ENCODE measurements around the gene TMEM151B. TPM values are rescaled to one million over a fixed set of nuclear protein-coding genes. Genes with fewer than 3 reads are reported as not detected.
A peak's percentile ranks its signal among the peaks of the same experiment; 100 is the strongest.

The TMEM151B gene
- total RNA-seq, 1 donor from 2014 or later, result 0.05 TPM

- DNase-seq (ENCODE audit: low spot score), result no peak
- Mint-ChIP-seq H3K4me1 (ENCODE audit: low read depth) (peaks cover 84% of the 10 kb centered on the region), H3K27ac (ENCODE audit: unreplicated experiment) (peak within 1 kb of the TSS; percentile 100), H3K4me3 (ENCODE audit: unreplicated experiment) (peak within 1 kb of the TSS; percentile 86), H3K9me3 (ENCODE audit: low read depth) (no peaks in the 10 kb centered on the region), H3K27me3 (ENCODE audit: low read depth) (no peaks in the 10 kb centered on the region), H3K36me3 (ENCODE audit: low read depth) (no peaks in the 10 kb centered on the region)
- peak; percentile 55 for TF ChIP-seq CTCF (IDR thresholded peaks at IDR 0.05)
Observed at GRCh38 chr6:44223319-44224028, 46.8 kb upstream of the TMEM151B start, which contains the start of gene SLC29A1. SLC29A1 (plus strand) TSS chr6:44223595; CDS start chr6:44227314, 3,719 bp downstream.

GRCh38 chr6:44224029-44224964, 46.0 kb upstream of the TMEM151B start:
- H3K27me3 Mint-ChIP-seq (ENCODE audit: low read depth), result no peaks in the 10 kb centered on the region
- no peak for DNase-seq (ENCODE audit: low spot score)
- H3K9me3 Mint-ChIP-seq (ENCODE audit: low read depth), result no peaks in the 10 kb centered on the region
- TF ChIP-seq CTCF (IDR thresholded peaks at IDR 0.05), result no peak
- H3K4me3 Mint-ChIP-seq (ENCODE audit: unreplicated experiment), result peak overlapping the region; percentile 86
- H3K36me3 Mint-ChIP-seq (ENCODE audit: low read depth), result peaks cover 3% of the 10 kb centered on the region
- peak overlapping the region; percentile 82 for H3K27ac Mint-ChIP-seq (ENCODE audit: unreplicated experiment)
- peaks cover 84% of the 10 kb centered on the region for H3K4me1 Mint-ChIP-seq (ENCODE audit: low read depth)

- H3K9me3 Mint-ChIP-seq (ENCODE audit: low read depth), result no peaks in the 10 kb centered on the region
- peak overlapping the region; percentile 82 for H3K27ac Mint-ChIP-seq (ENCODE audit: unreplicated experiment)
- no peaks in the 10 kb centered on the region for H3K27me3 Mint-ChIP-seq (ENCODE audit: low read depth)
- DNase-seq (ENCODE audit: low spot score), result no peak
- no peak for TF ChIP-seq CTCF (IDR thresholded peaks at IDR 0.05)
- peak overlapping the region; percentile 86 for H3K4me3 Mint-ChIP-seq (ENCODE audit: unreplicated experiment)
- H3K36me3 Mint-ChIP-seq (ENCODE audit: low read depth), result peaks cover 5% of the 10 kb centered on the region
- H3K4me1 Mint-ChIP-seq (ENCODE audit: low read depth), result peaks cover 85% of the 10 kb centered on the region
Observed at GRCh38 chr6:44224965-44225305, 45.3 kb upstream of the TMEM151B start.

- no peak for DNase-seq (ENCODE audit: low spot score)
- Mint-ChIP-seq H3K27ac (ENCODE audit: unreplicated experiment) (peak overlapping the region; percentile 51), H3K4me3 (ENCODE audit: unreplicated experiment) (peak overlapping the region; percentile 70), H3K27me3 (ENCODE audit: low read depth) (no peaks in the 10 kb centered on the region), H3K36me3 (ENCODE audit: low read depth) (peaks cover 7% of the 10 kb centered on the region), H3K9me3 (ENCODE audit: low read depth) (no peaks in the 10 kb centered on the region), H3K4me1 (ENCODE audit: low read depth) (peaks cover 83% of the 10 kb centered on the region)
- no peak for TF ChIP-seq CTCF (IDR thresholded peaks at IDR 0.05)
Observed at GRCh38 chr6:44225579-44226325, 44.5 kb upstream of the TMEM151B start.

Measured in chondrocyte (in vitro differentiated cells).